Stimulated activated CD8-positive, alpha-beta memory T cell treated with anti-CD3 and anti-CD28 coated beads, Interleukin-12 subunit alpha, Interleukin-12 subunit beta, amount 100 ng/mL, for 1 hour (primary cell): ENCODE results near the gene ECHS1.
"Not testable (repeated sequence)": the region's sequence is repeated elsewhere in the genome, so short reads cannot be mapped to it uniquely, and the experiment has no call there.

ENCODE experiments used
- DNase-seq: peaks from one replicate; pipeline ENCODE4 v3.0.0-alpha.2; 2020; ENCODE audit warnings: low read depth

Gene ECHS1

DNA sequence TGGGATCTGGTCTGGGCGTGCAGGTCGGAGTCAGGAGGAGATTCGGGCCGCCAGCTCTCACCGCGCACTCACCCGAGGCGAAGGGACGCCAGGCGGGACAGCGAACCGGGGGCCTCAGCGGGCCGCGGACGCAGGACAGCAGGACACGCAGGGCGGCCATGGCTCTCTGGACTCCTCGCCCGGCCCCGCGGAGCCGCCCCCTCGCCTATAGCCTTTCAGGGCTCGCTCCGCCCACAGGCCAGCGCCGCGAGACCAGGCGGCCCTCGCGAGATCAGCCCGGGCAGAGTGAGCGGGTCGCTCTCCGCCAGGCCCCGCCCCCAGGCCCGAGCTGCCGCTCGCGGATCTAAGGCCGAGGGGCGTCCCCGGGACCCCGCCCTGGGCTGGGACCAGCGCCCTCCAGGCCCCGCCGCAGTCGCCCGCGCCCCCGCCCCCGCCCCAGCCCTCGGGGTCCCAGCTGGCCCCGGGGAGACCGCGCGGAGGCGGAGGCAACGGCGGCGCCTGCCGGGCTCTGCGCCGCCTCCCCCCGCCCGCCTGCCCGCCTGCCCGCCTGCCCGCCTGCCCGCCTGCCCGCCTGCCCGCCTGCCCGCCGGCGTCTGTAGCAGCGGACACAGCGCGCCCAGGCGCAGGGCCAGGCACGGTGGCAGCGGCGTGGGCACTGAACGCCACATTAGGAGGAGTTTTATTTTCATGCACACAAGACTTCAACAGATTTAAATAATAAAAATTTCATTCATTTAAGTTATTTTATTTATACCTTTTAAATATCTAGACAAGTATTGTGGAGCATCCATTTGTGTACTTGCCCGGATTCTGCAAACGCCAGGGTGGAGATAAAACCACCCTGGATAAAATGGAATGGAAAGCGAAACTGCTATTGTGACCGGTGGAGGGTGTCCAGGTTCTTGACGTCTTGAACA is at the start of gene ECHS1:
Gene ECHS1 (minus strand): TSS at position 181 of the 917 bp plus-strand sequence. CDS start 21 bp downstream, at position 160.
- peak; percentile 83 for DNase-seq

DNA sequence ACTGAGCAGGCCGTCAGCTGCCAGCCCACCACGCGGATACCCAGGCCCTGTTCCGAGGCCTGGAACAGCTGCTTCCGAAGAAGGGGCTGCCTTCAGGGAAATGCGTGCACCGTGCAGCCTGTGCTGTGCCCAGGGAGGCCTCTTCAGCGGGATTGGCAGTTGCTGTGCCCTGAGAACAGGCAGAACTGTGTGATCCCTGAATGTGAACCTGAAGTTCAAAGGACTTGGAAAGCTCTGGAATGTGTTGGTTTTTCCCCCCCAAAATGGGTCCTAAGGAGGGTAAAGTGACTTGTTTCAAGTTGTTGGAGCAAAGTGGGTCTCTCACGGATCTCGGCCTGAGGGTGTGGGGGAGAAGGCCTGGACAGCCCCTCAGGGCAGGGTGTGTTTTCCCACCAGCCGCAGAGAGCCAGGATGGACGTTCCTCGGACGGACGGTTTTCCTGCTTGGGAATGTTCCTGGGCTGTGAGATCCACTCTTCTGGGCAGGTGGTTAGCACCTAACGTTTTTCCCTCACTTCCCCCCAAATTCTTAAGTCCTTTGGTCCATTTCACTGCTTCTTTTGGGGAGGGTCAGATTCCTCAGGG is 49.2 kb upstream of the ECHS1 start:
- no peak for DNase-seq

- DNase-seq, result no peak
Observed at GRCh38 chr10:133421336-133422222, 48.4 kb upstream of the ECHS1 start.

- no peak for DNase-seq
Observed at GRCh38 chr10:133420579-133420978, 47.4 kb upstream of the ECHS1 start.

- DNase-seq, result no peak
Observed at GRCh38 chr10:133420028-133420427, 46.9 kb upstream of the ECHS1 start.

DNA sequence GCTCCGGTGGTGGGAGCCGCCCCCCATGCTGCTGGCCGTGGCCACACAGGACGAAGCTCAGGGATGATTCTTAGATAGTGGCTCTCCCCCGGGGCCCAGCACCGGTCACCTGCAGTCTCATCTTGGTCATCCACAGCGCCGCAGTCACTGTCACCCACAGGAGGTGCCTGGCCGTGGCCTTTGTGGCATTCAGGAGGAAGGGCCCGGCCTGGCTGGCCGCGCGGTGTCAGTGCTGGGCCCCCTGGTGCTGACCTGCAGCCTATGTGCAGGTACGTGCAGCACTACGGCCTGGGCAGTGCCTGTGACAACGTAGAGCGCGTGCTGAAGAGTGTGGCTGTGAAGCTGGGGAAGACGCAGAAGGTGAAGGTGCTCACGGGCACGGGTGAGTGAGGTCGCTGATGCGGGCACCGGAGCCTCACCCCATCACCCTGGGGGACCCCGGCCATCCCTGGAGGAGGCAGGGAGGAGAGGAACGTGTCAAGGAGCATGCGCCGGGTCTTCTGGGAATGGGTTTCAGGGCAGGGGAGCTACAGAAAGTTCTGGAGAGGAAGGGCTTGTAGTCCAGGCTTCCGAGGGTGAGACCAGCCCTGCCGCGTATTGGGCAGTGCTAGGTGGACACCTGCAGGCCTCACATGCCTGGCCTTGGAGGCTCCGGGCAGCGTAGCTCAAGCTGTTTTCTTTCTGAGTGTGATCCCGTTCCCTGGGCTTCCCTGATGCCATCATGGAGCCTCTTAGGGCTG is 46.2 kb upstream of the ECHS1 start:
- DNase-seq, result no peak

DNA sequence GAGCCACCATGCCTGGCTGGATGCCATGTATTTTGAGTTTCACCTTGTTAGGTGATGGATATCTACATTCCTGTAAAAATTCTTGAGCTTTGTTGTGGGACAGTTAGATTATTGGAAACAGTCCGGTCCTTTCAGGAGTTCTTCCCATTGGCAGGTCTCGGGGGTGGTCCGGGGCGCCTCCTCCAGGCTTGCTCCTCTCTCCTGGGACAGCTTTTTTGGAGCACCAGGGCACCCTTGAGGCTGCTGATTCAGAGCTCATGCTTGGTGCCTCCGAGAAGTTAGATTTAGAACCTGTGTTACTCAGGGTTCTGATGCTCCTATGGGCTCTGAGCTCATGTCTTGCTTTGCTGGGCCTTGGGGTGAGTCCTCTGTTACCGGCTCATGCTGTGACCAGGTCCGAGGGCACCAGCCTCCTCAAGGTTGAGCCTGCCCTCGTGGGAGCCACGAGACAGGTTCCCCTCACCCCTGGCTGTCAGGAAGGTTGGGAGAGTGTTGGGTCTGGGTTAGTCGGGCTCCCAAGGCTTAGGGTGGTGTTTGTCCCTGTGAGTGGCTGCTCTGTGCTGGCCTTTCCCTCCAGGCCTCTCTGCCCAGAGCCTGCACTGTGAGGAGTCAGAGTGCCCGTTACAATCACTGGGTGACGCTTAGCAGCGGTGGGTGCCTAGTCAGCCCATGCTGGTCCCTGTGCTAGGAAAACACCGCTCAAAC is 45.3 kb upstream of the ECHS1 start:
- DNase-seq, result no peak

GRCh38 chr10:133415752-133416151 is 42.6 kb upstream of the ECHS1 start:
- no peak for DNase-seq

DNA sequence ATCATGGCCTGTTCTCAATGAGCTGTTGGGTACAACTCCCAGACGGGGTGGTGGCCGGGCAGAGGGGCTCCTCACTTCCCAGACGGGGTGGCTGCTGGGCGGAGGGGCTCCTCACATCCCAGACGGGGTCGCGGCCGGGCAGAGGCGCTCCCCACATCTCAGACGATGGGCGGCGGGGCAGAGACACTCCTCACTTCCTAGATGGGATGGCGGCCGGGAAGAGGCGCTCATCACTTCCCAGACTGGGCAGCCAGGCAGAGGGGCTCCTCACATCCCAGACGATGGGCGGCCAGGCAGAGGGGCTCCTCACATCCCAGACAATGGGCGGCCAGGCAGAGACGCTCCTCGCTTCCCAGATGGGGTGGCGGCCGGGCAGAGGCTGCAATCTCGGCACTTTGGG is 41.2 kb upstream of the ECHS1 start:
- DNase-seq, result not testable (repeated sequence)

DNA sequence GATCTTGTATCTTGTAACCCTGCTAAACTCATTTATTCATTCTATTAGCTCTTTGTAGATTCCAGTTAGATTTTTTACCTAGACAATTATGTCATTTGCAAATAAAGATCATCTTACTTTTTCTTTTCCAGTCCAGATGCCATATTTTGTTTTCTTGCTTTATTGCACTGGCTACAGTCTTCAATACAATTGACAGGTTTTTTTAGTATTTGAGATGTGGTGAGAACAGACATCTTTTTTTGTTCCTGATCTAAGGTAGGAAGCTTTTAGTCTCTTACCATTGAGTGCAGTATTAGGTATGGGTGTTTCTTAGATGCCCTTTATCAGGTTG is 39.2 kb upstream of the ECHS1 start:
- DNase-seq, result no peak

GRCh38 chr10:133411523-133412380 is 38.6 kb upstream of the ECHS1 start:
- no peak for DNase-seq

DNA sequence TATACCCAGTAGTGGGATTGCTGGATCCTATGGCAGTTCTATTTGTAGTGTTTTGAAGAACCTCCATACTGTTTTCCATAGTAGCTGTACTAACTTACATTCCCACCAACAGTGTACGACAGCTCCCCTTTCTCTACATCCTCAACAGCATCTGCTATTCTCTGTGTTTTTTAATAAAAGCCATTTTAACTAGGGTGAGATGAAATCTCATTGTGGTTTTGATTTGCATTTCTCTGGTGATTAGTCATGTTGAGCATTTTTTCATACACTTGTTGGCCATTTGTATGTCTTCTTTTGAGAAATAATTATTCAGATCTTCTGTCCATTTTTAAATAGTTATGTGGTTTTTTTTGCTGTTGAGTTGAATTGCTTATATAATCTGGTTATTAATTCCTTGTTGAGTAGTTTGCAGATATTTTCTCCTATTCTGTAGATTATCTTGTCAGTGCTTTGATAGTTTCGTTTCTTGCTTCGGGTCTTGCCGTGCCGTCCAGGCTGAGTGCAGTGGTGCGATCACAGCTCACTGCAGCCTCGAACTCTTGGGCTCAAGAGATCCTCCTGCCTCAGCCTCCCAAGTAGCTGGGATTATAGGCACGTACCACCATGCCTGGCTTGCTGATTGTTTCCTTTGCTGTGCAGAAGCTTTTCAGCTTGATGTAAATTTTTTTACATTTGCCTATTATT is 32.8 kb upstream of the ECHS1 start:
- DNase-seq, result no peak

DNA sequence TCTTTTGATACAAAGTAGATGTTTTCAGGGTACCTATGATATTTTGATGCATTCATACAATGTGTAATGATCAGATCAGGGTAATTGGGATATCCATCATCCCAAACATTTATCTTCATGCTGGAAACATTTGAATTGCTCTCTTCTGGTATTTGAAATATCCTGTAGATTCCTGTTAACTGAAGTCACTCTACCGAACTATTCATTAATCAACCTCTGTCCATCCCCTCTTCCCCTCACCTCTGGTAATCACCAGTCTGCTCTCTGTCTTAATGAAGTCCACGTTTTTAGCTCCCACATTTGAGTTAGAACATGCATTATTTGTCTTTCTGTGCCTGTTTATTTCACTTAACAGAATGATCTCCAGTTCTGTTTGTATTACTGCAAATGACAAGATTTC is 32.1 kb upstream of the ECHS1 start:
- no peak for DNase-seq

- DNase-seq, result no peak
Observed at GRCh38 chr10:133403784-133404183, 30.6 kb upstream of the ECHS1 start.

GRCh38 chr10:133403359-133403758 is 30.2 kb upstream of the ECHS1 start:
- DNase-seq, result no peak

DNA sequence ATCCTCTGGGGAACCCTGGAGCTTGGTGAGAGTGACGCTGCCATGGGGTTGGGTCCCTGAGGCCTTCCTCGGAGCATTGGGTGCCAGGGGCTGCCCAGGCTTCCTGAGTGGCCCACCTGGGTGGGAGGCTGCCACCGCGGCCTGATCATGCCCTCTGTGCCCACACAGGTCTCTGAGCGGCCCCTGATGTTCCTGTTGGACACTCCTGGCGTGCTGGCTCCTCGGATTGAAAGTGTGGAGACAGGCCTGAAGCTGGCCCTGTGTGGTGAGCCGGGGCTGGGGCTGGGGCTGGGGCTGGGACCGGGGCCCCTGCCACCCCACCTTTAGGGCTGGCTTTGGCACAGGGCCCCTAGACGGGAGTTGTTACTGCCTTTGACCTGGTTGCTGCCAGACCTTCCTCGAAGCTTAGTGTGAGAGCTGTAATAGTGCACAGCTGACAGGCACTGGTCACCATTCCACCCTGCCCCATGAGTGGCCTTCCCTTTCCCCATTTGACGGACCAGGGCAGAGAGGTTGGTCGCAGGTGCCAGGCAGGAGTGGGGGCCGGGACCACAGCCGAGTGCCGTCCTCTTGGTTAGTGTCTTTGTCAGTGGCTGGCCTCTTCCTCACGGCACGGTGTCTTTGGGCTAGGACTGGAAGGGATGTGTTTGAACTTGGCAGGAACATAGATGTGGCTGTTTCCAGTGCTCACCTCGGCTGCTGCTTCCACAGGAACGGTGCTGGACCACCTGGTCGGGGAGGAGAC is 29.0 kb upstream of the ECHS1 start:
- no peak for DNase-seq

GRCh38 chr10:133401500-133401899 is 28.3 kb upstream of the ECHS1 start:
- no peak for DNase-seq

DNA sequence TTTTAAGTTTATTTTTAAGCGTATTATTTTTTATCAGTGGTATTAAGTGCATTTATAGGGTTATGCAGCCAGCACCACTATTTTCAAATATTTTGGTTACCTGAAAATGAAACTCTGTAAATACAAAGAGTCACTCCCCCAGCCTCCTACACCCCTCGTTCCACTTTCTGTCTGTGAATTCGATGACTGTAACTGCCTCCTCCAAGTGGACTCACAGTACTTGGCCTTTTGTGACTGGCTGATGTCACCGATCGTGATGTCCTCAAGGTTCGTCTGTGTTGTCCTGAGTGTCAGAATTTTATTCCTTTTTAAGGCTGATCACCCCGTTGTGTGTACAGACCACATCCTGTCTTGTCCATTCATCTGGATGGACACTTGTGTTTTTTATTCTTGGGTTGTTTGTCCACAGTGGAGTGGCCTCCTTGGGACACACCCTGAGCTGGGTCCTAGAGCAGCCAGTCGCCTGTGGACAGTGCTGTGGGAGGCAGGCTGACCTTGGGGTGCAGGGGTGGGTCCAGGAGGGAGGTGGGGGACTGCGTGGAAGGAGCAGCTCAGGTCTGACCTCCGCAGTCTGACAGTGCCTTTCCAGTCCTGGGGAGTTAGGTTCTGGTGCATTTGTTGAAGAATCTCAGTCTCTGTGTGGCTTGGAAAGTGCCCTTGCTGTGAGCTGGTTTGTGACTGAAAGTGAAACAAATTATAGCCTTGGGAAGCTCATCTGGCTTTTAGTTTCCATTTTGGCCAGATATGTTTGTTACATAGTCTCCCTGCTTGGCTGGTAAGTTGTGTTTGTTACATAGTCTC is 27.7 kb upstream of the ECHS1 start:
- DNase-seq, result no peak
